HepG2 (cell line): ENCODE data around the gene NGRN. TPM values are rescaled to one million over a fixed set of nuclear protein-coding genes. Genes with fewer than 3 reads are reported as not detected.
A peak's percentile ranks its signal among the peaks of the same experiment; 100 is the strongest.

ENCODE experiments used
- DMAP1 ChIP-seq: IDR thresholded peaks from 2 replicates; pipeline ENCODE4 v1.6.1; 2016
- KDM5B ChIP-seq: sonication (generic); formaldehyde crosslinking; IDR thresholded peaks from 2 replicates; pipeline ENCODE4 v1.4.0; 2020; ENCODE audit warnings: missing genetic modification reagents, mild to moderate bottlenecking, borderline replicate concordance
- KLF6 ChIP-seq: IDR thresholded peaks from 2 replicates; pipeline ENCODE4 v1.8.0; 2016; ENCODE audit warnings: missing biosample characterization, missing genetic modification reagents
- NFKBIZ ChIP-seq: IDR thresholded peaks from 2 replicates; pipeline ENCODE4 v1.6.1; 2018; ENCODE audit warnings: missing genetic modification reagents, missing compliant biosample characterization
- SRSF9 ChIP-seq: fragments of 200-400 bp; formaldehyde crosslinking; IDR thresholded peaks from 2 replicates; pipeline ENCODE4 v1.6.1; 2018; ENCODE audit warnings: borderline replicate concordance, mild to moderate bottlenecking, low read depth, low read length; ENCODE audit not compliant: insufficient read depth, poor library complexity, severe bottlenecking
- ZBTB3 ChIP-seq: sonication (generic); formaldehyde crosslinking; IDR thresholded peaks from 2 replicates; pipeline ENCODE4 v1.4.0; 2020; ENCODE audit warnings: low read depth, mild to moderate bottlenecking, moderate library complexity, missing genetic modification reagents, borderline replicate concordance
- ZBTB38 ChIP-seq: sonication (generic); formaldehyde crosslinking; IDR thresholded peaks from 2 replicates; pipeline ENCODE4 v1.5.1; 2020; ENCODE audit warnings: mild to moderate bottlenecking, missing genetic modification reagents
- ZMYM3 ChIP-seq: sonication (generic); formaldehyde crosslinking; IDR thresholded peaks from 2 replicates; pipeline ENCODE4 v1.5.1; 2020; ENCODE audit warnings: mild to moderate bottlenecking, missing genetic modification reagents
- ZNF296 ChIP-seq: sonication (generic); formaldehyde crosslinking; conservative IDR thresholded peaks from 2 replicates; pipeline ENCODE4 v1.5.0; 2020; ENCODE audit warnings: mild to moderate bottlenecking, missing genetic modification reagents
- ZNF326 ChIP-seq: sonication (generic); formaldehyde crosslinking; IDR thresholded peaks from 2 replicates; pipeline ENCODE4 v1.4.0; 2020; ENCODE audit warnings: missing genetic modification reagents, borderline replicate concordance
- ZNF329 ChIP-seq: sonication (generic); formaldehyde crosslinking; IDR thresholded peaks from 2 replicates; pipeline ENCODE4 v1.9.0; 2021; ENCODE audit warnings: low read depth, mild to moderate bottlenecking, missing genetic modification reagents
- ZNF331 ChIP-seq: sonication (generic); formaldehyde crosslinking; IDR thresholded peaks from 2 replicates; pipeline ENCODE4 v1.4.0; 2020; ENCODE audit warnings: missing genetic modification reagents
- ZNF382 ChIP-seq: sonication (generic); formaldehyde crosslinking; IDR thresholded peaks from 2 replicates; pipeline ENCODE4 v1.5.0; 2020; ENCODE audit warnings: missing genetic modification reagents, mild to moderate bottlenecking, borderline replicate concordance
- ZSCAN22 ChIP-seq: sonication (generic); formaldehyde crosslinking; IDR thresholded peaks from 2 replicates; pipeline ENCODE4 v1.4.0; 2020; ENCODE audit warnings: mild to moderate bottlenecking, missing genetic modification reagents
- polyA plus RNA-seq, 8 experiments: library from polyadenylated mRNA; depleted of rRNA in 3 of 8; stranded (reverse) in 7 of 8; unstranded in 1 of 8; fragments of >200 nt; fragmentation: Illumina TruSeq in 4 of 8; extraction: Trizol in 4 of 8; gene quantifications; 2 replicates each; pipeline versions ENCODE4 v1.2.1 to v1.2.3, GENCODE V29; 2011 to 2016; ENCODE audit warnings: low read depth in 4 of 8, missing spikeins in 1 of 8, mixed read lengths in 1 of 8; ENCODE audit not compliant: insufficient read depth in 1 of 8
- total RNA-seq, 5 experiments: library from RNA; depleted of rRNA; stranded (reverse); fragments of >200 nt; fragmentation: Illumina TruSeq; extraction: Trizol; gene quantifications; 2 replicates each; pipeline ENCODE4 v1.2.3, GENCODE V29; 2016; ENCODE audit warnings: low read depth in 1 of 5
- TF ChIP-seq, protein P1 (sequence below): sonication (generic); formaldehyde crosslinking; IDR thresholded peaks from 2 replicates; pipeline ENCODE4 v1.8.0; 2022; ENCODE audit warnings: missing genetic modification reagents, mild to moderate bottlenecking, moderate library complexity, borderline replicate concordance
- TF ChIP-seq, protein P2 (sequence below): sonication (generic); formaldehyde crosslinking; IDR thresholded peaks from 2 replicates; pipeline ENCODE4 v1.4.0; 2020; ENCODE audit warnings: missing genetic modification reagents
- TF ChIP-seq, protein P3 (sequence below): sonication (generic); formaldehyde crosslinking; IDR thresholded peaks from 2 replicates; pipeline ENCODE4 v1.5.1; 2020; ENCODE audit warnings: mild to moderate bottlenecking, moderate library complexity, missing genetic modification reagents
- TF ChIP-seq, protein P4 (sequence below): IDR thresholded peaks from 2 replicates; pipeline ENCODE4 v1.6.1; 2016; ENCODE audit warnings: missing compliant biosample characterization, missing genetic modification reagents, borderline replicate concordance
- TF ChIP-seq, protein P5 (sequence below): IDR thresholded peaks from 2 replicates; pipeline ENCODE4 v1.6.1; 2016; ENCODE audit warnings: mild to moderate bottlenecking
- TF ChIP-seq, protein P6 (sequence below): IDR thresholded peaks from 2 replicates; pipeline ENCODE4 v1.6.1; 2016; ENCODE audit warnings: missing compliant biosample characterization, missing genetic modification reagents, borderline replicate concordance

NGRN gene
- total and polyA plus RNA-seq, 2 of the 13 experiments (the other 11 are each of a cell fraction or from before 2014, with no cell fraction given): 39.8 to 63.7 TPM

DNA sequence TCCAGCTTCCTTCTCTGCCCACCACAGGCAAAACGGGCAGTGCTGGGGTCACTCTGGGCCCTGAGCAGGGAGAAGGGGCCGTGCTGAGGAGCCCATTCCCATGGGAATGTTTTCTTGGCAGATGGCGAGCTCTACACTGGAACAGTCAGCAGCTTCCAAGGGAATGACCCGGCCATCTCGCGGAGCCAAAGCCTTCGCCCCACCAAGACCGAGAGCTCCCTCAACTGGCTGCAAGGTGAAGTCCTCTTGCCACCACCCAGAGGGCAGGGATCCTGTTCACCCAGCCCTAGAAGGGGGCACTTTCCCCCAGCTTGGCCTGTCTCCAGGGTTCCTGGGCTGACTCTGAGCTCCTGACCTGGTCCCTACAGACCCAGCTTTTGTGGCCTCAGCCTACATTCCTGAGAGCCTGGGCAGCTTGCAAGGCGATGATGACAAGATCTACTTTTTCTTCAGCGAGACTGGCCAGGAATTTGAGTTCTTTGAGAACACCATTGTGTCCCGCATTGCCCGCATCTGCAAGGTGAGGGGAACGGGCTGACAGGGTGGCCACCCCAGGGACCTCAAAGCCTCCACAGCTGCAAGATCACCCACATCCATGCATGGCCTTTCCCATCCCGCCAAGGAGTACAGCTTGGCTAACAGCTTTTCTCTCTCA lies 44.1 kb upstream of the NGRN start (continued):
- TF ChIP-seq, protein P1, sequence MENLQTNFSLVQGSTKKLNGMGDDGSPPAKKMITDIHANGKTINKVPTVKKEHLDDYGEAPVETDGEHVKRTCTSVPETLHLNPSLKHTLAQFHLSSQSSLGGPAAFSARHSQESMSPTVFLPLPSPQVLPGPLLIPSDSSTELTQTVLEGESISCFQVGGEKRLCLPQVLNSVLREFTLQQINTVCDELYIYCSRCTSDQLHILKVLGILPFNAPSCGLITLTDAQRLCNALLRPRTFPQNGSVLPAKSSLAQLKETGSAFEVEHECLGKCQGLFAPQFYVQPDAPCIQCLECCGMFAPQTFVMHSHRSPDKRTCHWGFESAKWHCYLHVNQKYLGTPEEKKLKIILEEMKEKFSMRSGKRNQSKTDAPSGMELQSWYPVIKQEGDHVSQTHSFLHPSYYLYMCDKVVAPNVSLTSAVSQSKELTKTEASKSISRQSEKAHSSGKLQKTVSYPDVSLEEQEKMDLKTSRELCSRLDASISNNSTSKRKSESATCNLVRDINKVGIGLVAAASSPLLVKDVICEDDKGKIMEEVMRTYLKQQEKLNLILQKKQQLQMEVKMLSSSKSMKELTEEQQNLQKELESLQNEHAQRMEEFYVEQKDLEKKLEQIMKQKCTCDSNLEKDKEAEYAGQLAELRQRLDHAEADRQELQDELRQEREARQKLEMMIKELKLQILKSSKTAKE: no peak
- TF ChIP-seq SRSF9: no peak
- no peak for TF ChIP-seq ZBTB3 (CRISPR knock-in tag)
- TF ChIP-seq, protein P2, sequence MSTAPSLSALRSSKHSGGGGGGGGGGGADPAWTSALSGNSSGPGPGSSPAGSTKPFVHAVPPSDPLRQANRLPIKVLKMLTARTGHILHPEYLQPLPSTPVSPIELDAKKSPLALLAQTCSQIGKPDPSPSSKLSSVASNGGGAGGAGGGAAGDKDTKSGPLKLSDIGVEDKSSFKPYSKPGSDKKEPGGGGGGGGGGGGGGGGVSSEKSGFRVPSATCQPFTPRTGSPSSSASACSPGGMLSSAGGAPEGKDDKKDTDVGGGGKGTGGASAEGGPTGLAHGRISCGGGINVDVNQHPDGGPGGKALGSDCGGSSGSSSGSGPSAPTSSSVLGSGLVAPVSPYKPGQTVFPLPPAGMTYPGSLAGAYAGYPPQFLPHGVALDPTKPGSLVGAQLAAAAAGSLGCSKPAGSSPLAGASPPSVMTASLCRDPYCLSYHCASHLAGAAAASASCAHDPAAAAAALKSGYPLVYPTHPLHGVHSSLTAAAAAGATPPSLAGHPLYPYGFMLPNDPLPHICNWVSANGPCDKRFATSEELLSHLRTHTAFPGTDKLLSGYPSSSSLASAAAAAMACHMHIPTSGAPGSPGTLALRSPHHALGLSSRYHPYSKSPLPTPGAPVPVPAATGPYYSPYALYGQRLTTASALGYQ: no peak
- peak; percentile 39; the same call in 1 of the 2 replicates for TF ChIP-seq ZBTB38 (CRISPR knock-in tag)
- TF ChIP-seq, protein P3, sequence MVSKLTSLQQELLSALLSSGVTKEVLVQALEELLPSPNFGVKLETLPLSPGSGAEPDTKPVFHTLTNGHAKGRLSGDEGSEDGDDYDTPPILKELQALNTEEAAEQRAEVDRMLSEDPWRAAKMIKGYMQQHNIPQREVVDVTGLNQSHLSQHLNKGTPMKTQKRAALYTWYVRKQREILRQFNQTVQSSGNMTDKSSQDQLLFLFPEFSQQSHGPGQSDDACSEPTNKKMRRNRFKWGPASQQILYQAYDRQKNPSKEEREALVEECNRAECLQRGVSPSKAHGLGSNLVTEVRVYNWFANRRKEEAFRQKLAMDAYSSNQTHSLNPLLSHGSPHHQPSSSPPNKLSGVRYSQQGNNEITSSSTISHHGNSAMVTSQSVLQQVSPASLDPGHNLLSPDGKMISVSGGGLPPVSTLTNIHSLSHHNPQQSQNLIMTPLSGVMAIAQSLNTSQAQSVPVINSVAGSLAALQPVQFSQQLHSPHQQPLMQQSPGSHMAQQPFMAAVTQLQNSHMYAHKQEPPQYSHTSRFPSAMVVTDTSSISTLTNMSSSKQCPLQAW (CRISPR knock-in tag): peak; percentile 59; the same call in 1 of the 2 replicates
- no peak for TF ChIP-seq ZNF329 (CRISPR knock-in tag)
- no peak for TF ChIP-seq ZSCAN22 (CRISPR knock-in tag)
- TF ChIP-seq ZNF382 (CRISPR knock-in tag): no peak
- no peak for TF ChIP-seq NFKBIZ
- TF ChIP-seq, protein P4, sequence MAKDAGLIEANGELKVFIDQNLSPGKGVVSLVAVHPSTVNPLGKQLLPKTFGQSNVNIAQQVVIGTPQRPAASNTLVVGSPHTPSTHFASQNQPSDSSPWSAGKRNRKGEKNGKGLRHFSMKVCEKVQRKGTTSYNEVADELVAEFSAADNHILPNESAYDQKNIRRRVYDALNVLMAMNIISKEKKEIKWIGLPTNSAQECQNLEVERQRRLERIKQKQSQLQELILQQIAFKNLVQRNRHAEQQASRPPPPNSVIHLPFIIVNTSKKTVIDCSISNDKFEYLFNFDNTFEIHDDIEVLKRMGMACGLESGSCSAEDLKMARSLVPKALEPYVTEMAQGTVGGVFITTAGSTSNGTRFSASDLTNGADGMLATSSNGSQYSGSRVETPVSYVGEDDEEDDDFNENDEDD: no peak
- peak; percentile 20; the same call in 1 of the 2 replicates for TF ChIP-seq KDM5B
- TF ChIP-seq KLF6 (CRISPR knock-in tag): no peak
- no peak for TF ChIP-seq DMAP1 (CRISPR knock-in tag)
- TF ChIP-seq, protein P5, sequence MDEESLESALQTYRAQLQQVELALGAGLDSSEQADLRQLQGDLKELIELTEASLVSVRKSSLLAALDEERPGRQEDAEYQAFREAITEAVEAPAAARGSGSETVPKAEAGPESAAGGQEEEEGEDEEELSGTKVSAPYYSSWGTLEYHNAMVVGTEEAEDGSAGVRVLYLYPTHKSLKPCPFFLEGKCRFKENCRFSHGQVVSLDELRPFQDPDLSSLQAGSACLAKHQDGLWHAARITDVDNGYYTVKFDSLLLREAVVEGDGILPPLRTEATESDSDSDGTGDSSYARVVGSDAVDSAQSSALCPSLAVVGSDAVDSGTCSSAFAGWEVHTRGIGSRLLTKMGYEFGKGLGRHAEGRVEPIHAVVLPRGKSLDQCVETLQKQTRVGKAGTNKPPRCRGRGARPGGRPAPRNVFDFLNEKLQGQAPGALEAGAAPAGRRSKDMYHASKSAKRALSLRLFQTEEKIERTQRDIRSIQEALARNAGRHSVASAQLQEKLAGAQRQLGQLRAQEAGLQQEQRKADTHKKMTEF (CRISPR knock-in tag): no peak
- TF ChIP-seq, protein P6, sequence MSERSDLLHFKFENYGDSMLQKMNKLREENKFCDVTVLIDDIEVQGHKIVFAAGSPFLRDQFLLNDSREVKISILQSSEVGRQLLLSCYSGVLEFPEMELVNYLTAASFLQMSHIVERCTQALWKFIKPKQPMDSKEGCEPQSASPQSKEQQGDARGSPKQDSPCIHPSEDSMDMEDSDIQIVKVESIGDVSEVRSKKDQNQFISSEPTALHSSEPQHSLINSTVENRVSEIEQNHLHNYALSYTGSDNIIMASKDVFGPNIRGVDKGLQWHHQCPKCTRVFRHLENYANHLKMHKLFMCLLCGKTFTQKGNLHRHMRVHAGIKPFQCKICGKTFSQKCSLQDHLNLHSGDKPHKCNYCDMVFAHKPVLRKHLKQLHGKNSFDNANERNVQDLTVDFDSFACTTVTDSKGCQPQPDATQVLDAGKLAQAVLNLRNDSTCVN: peak; percentile 34; the same call in 1 of the 2 replicates
- TF ChIP-seq ZNF331 (CRISPR knock-in tag): no peak
- TF ChIP-seq ZNF296 (CRISPR knock-in tag): no peak
- TF ChIP-seq ZNF326: no peak
- TF ChIP-seq ZMYM3 (CRISPR knock-in tag): no peak
